HCT116 (cell line): ENCODE results near the gene ACRBP. TPM values are rescaled to one million over a fixed set of nuclear protein-coding genes. Genes with fewer than 3 reads are reported as not detected.

Source experiments
- ATAC-seq: fragments of 200-7000 bp; cut with Tn5 transposase; 2 replicates; pipeline ENCODE4 v1.9.1; 2020; ENCODE audit warnings: mild to moderate bottlenecking, moderate library complexity
- BruUV-seq: library from RNA; stranded (reverse); fragments of 400-500 nt; replicated peaks from 2 replicates; lab custom pipeline; 2021; lab: Mats Ljungman, UMichigan
- CTCF ChIA-PET: fragments of 300-600 bp; sonication (Branson Sonifier 250); formaldehyde crosslinking; loops from one replicate; lab custom pipeline; 2021; ENCODE audit warnings: antibody characterized with exemption; lab: Charles Lee
- POLR2A ChIA-PET: fragments of 300-600, 350-600 bp; sonication (Branson Sonifier 250); formaldehyde crosslinking; loops from one replicate; lab custom pipeline; 2021; ENCODE audit warnings: antibody characterized with exemption; lab: Charles Lee
- RAD21 ChIA-PET, 2 experiments: fragments of 300-600 bp; sonication (Branson Sonifier 250); formaldehyde crosslinking; loops; one replicate each; lab custom pipeline; 2023; ENCODE audit warnings: low total read pairs in 2 of 2; ENCODE audit not compliant: uncharacterized antibody in 2 of 2, unreplicated experiment in 2 of 2, low non-redundant PET in 1 of 2; lab: Charles Lee
- DNase-seq: peaks from one replicate; pipeline ENCODE4 v3.0.0-alpha.2; 2010; ENCODE audit warnings: low read depth, low spot score
- H2AFZ ChIP-seq: fragments of 200-600 bp; shearing (Covaris generic), sonication (generic); 2 replicates; pipeline ENCODE4 v1.6.1; 2017; ENCODE audit warnings: low read depth, mixed run types, mixed read lengths, antibody characterized with exemption, low read length; ENCODE audit not compliant: poor library complexity, severe bottlenecking
- H3K27ac ChIP-seq: 2 replicates; pipeline ENCODE4 v1.5.1; 2012; ENCODE audit warnings: low read depth, low read length
- H3K27me3 ChIP-seq: fragments of 200-600 bp; sonication (generic); 2 replicates; pipeline ENCODE4 v1.6.1; 2016; ENCODE audit warnings: mixed run types, low read length, mixed read lengths; ENCODE audit not compliant: insufficient read depth
- H3K36me3 ChIP-seq, 2 experiments: fragments of 200-500 bp in 1 of 2; fragments of 200-600 bp in 1 of 2; sonication (Bioruptor generic) in 1 of 2; sonication (generic) in 1 of 2; 2 replicates each; pipeline versions ENCODE4 v1.5.1 to v1.6.1; 2014 to 2016; ENCODE audit warnings: low read length in 2 of 2, inconsistent platforms in 1 of 2, mixed read lengths in 1 of 2, mixed run types in 1 of 2; ENCODE audit not compliant: insufficient read depth in 2 of 2, control insufficient read depth in 1 of 2
- H3K4me1 ChIP-seq, 2 experiments: fragments of 200-600 bp in 1 of 2; sonication (generic) in 1 of 2; 2 replicates each; pipeline versions ENCODE4 v1.5.1 to v1.6.1; 2012 to 2017; ENCODE audit warnings: low read length in 2 of 2, inconsistent platforms in 1 of 2, mild to moderate bottlenecking in 1 of 2, mixed read lengths in 1 of 2, mixed run types in 1 of 2, moderate library complexity in 1 of 2; ENCODE audit not compliant: insufficient read depth in 2 of 2, control insufficient read depth in 1 of 2
- H3K4me2 ChIP-seq: fragments of 200-600 bp; sonication (generic); 2 replicates; pipeline ENCODE4 v1.6.1; 2017; ENCODE audit warnings: mixed run types, low read length, mixed read lengths
- H3K4me3 ChIP-seq, 2 experiments: fragments of 200-600 bp in 1 of 2; sonication (generic) in 1 of 2; replicated peaks in 1 of 2; 2 replicates each; pipeline ENCODE4 v1.5.1; 2011 to 2016; ENCODE audit warnings: low read length in 2 of 2, control low read depth in 1 of 2, low read depth in 1 of 2, mild to moderate bottlenecking in 1 of 2, mixed read lengths in 1 of 2, mixed run types in 1 of 2
- H3K79me2 ChIP-seq: fragments of 200-600 bp; sonication (generic); 2 replicates; pipeline ENCODE4 v1.6.1; 2017; ENCODE audit warnings: mild to moderate bottlenecking, mixed run types, low read length, moderate library complexity, mixed read lengths; ENCODE audit not compliant: insufficient read depth
- H3K9ac ChIP-seq: fragments of 200-600 bp; sonication (generic); 2 replicates; pipeline ENCODE4 v1.6.1; 2016; ENCODE audit warnings: low read length, mixed read lengths
- H3K9me2 ChIP-seq: fragments of 200-600 bp; sonication (generic), shearing (Covaris generic); 2 replicates; pipeline ENCODE4 v1.6.1; 2017; ENCODE audit warnings: mixed run types, mild to moderate bottlenecking, moderate library complexity; ENCODE audit not compliant: insufficient read depth
- H3K9me3 ChIP-seq, 2 experiments: fragments of 200-500 bp in 1 of 2; fragments of 200-600 bp in 1 of 2; sonication (Bioruptor generic) in 1 of 2; sonication (generic) in 1 of 2; 2 replicates each; pipeline ENCODE4 v1.6.1; 2014 to 2017; ENCODE audit warnings: low read length in 2 of 2, mixed read lengths in 2 of 2, inconsistent platforms in 1 of 2, low read depth in 1 of 2, mild to moderate bottlenecking in 1 of 2, mixed run types in 1 of 2, moderate library complexity in 1 of 2; ENCODE audit not compliant: control insufficient read depth in 1 of 2, insufficient read depth in 1 of 2
- H4K20me1 ChIP-seq: fragments of 200-600 bp; sonication (generic), shearing (Covaris generic); 2 replicates; pipeline ENCODE4 v1.6.1; 2017; ENCODE audit warnings: mixed run types, mild to moderate bottlenecking, moderate library complexity; ENCODE audit not compliant: insufficient read depth
- CEBPB ChIP-seq: IDR thresholded peaks from 2 replicates; pipeline ENCODE4 v1.6.1; 2012; ENCODE audit warnings: low read depth
- CTCF ChIP-seq, 3 experiments: fragments of 200-600 bp in 1 of 3; sonication (generic) in 1 of 3; IDR thresholded peaks in 2 of 3; conservative IDR thresholded peaks in 1 of 3; 2 replicates each; pipeline ENCODE4 v1.5.1; 2012 to 2017; ENCODE audit warnings: low read depth in 2 of 3, low read length in 2 of 3, antibody characterized with exemption in 1 of 3, borderline replicate concordance in 1 of 3, control low read depth in 1 of 3, mild to moderate bottlenecking in 1 of 3, mixed read lengths in 1 of 3, mixed run types in 1 of 3, moderate library complexity in 1 of 3; ENCODE audit not compliant: insufficient read depth in 1 of 3
- EGR1 ChIP-seq: IDR thresholded peaks from 2 replicates; pipeline ENCODE4 v1.6.1; 2012; ENCODE audit warnings: low read depth
- ELF1 ChIP-seq: IDR thresholded peaks from 2 replicates; pipeline ENCODE4 v1.6.1; 2012; ENCODE audit warnings: low read depth, borderline replicate concordance
- EZH2 ChIP-seq: fragments of 200-600 bp; sonication (generic); IDR thresholded peaks from 2 replicates; pipeline ENCODE4 v1.6.1; 2017; ENCODE audit warnings: antibody characterized with exemption, mixed run types
- EZH2phosphoT487 ChIP-seq: fragments of 200-600 bp; IDR thresholded peaks from 2 replicates; pipeline ENCODE4 v1.6.1; 2018; ENCODE audit warnings: antibody characterized with exemption, borderline replicate concordance
- FOSL1 ChIP-seq: IDR thresholded peaks from 2 replicates; pipeline ENCODE4 v1.6.1; 2012; ENCODE audit warnings: low read depth
- MAX ChIP-seq: IDR thresholded peaks from 2 replicates; pipeline ENCODE4 v1.6.1; 2012
- POLR2AphosphoS5 ChIP-seq: IDR thresholded peaks from 2 replicates; pipeline ENCODE4 v1.6.1; 2011; ENCODE audit warnings: mild to moderate bottlenecking, low read depth, low read length, moderate library complexity
- RAD21 ChIP-seq: IDR thresholded peaks from 2 replicates; pipeline ENCODE4 v1.6.1; 2012; ENCODE audit warnings: low read depth, mild to moderate bottlenecking
- SP1 ChIP-seq: IDR thresholded peaks from 2 replicates; pipeline ENCODE4 v1.6.1; 2012; ENCODE audit warnings: low read depth
- SRF ChIP-seq: IDR thresholded peaks from 2 replicates; pipeline ENCODE4 v1.6.1; 2012; ENCODE audit warnings: low read depth
- ZBTB33 ChIP-seq: IDR thresholded peaks from 2 replicates; pipeline ENCODE4 v1.6.1; 2011; ENCODE audit warnings: mild to moderate bottlenecking, low read length, moderate library complexity; ENCODE audit not compliant: insufficient replicate concordance; ENCODE audit errors: extremely low read depth
- ZFX ChIP-seq: fragments of 450-650 bp; IDR thresholded peaks from 2 replicates; pipeline ENCODE4 v1.6.1; 2017
- ZNF274 ChIP-seq: fragments of 200-500 bp; sonication (Bioruptor generic); IDR thresholded peaks from 2 replicates; pipeline ENCODE4 v1.6.1; 2014; ENCODE audit warnings: mild to moderate bottlenecking, low read depth, low read length, inconsistent platforms
- intact Hi-C: fragments of 100-400 bp; cut with micrococcal nuclease; formaldehyde crosslinking; loops from 2 replicates; pipeline ENCODE4 v1.10.0; 2022
- total RNA-seq: library from RNA; stranded (reverse); gene quantifications from one replicate; pipeline ENCODE4 v1.2.1, GENCODE V29; 2021; ENCODE audit not compliant: unreplicated experiment
- TF ChIP-seq, protein P1 (sequence below): IDR thresholded peaks from 2 replicates; pipeline ENCODE4 v1.6.1; 2012; ENCODE audit warnings: low read depth

ACRBP gene
- total RNA-seq, 1 experiment from 2014 or later = 1.0 TPM

DNA sequence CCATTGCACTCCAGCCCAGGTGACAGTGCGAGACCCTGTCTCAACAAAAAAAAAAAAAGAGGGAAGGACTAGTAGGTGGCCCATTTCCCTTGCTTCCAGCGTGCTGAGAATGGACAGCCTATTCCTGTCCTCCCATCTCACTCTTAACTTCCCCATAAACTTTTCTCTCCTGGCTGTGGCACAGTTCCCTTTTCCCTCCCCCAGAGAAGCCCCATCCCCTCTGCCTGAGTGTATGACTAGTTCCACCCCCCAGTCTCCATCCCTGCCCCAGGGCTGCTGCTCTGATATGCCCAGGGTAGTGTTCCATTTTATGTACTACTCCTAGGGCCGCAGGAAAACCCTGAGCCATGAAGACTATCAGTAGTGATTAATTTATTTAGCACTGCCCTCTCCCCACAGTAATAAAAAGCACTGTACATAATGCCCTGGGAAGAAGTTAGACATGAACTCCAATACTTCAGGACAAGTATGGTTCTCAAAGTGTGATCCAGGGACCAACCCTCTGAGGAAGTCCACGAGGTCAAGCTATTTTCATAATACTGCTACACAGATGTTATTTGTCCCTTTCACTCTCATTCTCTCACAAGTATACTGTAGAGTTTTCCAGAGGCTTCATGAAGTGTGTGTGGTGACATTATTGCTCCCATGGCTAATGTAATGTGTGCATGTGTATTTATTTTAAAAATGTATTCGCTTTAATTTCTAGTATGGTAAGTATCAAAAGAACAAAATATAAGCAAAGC lies 28.6 kb downstream of the ACRBP start:
- Histone ChIP-seq H3K27ac (no peak overlapping the region), H4K20me1 (no peaks in the 10 kb centered on the region), H3K9me3 (no peaks in the 10 kb centered on the region), H2AFZ (no peak overlapping the region), H3K79me2 (no peaks in the 10 kb centered on the region), H3K4me2 (no peak overlapping the region), H3K9ac (no peak overlapping the region), H3K27me3 (no peaks in the 10 kb centered on the region), H3K36me3 (no peaks in the 10 kb centered on the region), H3K4me1 (peaks cover 10 to 19% of the 10 kb centered on the region in 2 experiments), H3K4me3 (no peak overlapping the region), H3K9me2 (no peaks in the 10 kb centered on the region)
- TF ChIP-seq, protein P1, sequence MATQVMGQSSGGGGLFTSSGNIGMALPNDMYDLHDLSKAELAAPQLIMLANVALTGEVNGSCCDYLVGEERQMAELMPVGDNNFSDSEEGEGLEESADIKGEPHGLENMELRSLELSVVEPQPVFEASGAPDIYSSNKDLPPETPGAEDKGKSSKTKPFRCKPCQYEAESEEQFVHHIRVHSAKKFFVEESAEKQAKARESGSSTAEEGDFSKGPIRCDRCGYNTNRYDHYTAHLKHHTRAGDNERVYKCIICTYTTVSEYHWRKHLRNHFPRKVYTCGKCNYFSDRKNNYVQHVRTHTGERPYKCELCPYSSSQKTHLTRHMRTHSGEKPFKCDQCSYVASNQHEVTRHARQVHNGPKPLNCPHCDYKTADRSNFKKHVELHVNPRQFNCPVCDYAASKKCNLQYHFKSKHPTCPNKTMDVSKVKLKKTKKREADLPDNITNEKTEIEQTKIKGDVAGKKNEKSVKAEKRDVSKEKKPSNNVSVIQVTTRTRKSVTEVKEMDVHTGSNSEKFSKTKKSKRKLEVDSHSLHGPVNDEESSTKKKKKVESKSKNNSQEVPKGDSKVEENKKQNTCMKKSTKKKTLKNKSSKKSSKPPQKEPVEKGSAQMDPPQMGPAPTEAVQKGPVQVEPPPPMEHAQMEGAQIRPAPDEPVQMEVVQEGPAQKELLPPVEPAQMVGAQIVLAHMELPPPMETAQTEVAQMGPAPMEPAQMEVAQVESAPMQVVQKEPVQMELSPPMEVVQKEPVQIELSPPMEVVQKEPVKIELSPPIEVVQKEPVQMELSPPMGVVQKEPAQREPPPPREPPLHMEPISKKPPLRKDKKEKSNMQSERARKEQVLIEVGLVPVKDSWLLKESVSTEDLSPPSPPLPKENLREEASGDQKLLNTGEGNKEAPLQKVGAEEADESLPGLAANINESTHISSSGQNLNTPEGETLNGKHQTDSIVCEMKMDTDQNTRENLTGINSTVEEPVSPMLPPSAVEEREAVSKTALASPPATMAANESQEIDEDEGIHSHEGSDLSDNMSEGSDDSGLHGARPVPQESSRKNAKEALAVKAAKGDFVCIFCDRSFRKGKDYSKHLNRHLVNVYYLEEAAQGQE = no peak
- TF ChIP-seq ZNF274 (no peak), EGR1 (no peak), RAD21 (no peak), POLR2AphosphoS5 (no peak), EZH2 (no peak), ZFX (no peak), MAX (no peak), ELF1 (no peak), CEBPB (no peak), EZH2phosphoT487 (no peak), SP1 (no peak), FOSL1 (no peak), CTCF (IDR thresholded peaks at IDR 0.05 in 2 of 3, conservative IDR thresholded peaks at IDR 0.05 in 1 of 3; ENCODE audit: borderline replicate concordance in 1 of 3, insufficient read depth in 1 of 3, low read depth in 2 of 3, low read length in 2 of 3) (no peak), ZBTB33 (no peak), SRF (no peak)
- POLR2A ChIA-PET = interaction anchor here (1.0 kb wide), 1 partner anchor 71 kb away, joined by 5 read pairs; the partner anchor contains the start of gene ZNF384
- ATAC-seq (no peak), DNase-seq (no peak)
- CTCF ChIA-PET = interaction anchor here (1.0 kb wide), 1 partner anchor 66 kb away, joined by 6 read pairs; no protein-coding TSS in a partner anchor
- TSS peak; percentile 78 for BruUV-seq
- RAD21 ChIA-PET = interaction anchor here (0.6 to 0.8 kb wide), 2 partner anchors 50 to 66 kb away, joined by 3 read pairs; no protein-coding TSS in a partner anchor
- intact Hi-C loops = no loop called here
